Glutamatergic neuron (in vitro differentiated cells): ENCODE data around the gene KPTN. TPM values are rescaled to one million over a fixed set of nuclear protein-coding genes. Genes with fewer than 3 reads are reported as not detected.
A peak's percentile ranks its signal among the peaks of the same experiment; 100 is the strongest.

Experiments used
- DNase-seq: peaks from one replicate; pipeline ENCODE4 v3.0.0; 2022
- H3K27ac Mint-ChIP-seq: one replicate; pipeline ENCODE4 v1.8.0; 2020; ENCODE audit warnings: mild to moderate bottlenecking, mixed read lengths, inconsistent platforms; ENCODE audit not compliant: unreplicated experiment
- H3K27me3 Mint-ChIP-seq: one replicate; pipeline ENCODE4 v1.8.0; 2020; ENCODE audit warnings: mild to moderate bottlenecking, moderate library complexity, mixed read lengths, inconsistent platforms; ENCODE audit not compliant: unreplicated experiment
- H3K36me3 Mint-ChIP-seq: one replicate; pipeline ENCODE4 v1.8.0; 2020; ENCODE audit warnings: mild to moderate bottlenecking, mixed read lengths, inconsistent platforms; ENCODE audit not compliant: unreplicated experiment
- H3K4me1 Mint-ChIP-seq: one replicate; pipeline ENCODE4 v1.8.0; 2020; ENCODE audit warnings: mild to moderate bottlenecking, low read depth, mixed read lengths, inconsistent platforms; ENCODE audit not compliant: unreplicated experiment
- H3K4me3 Mint-ChIP-seq: one replicate; pipeline ENCODE4 v1.8.0; 2020; ENCODE audit warnings: mild to moderate bottlenecking, mixed read lengths, inconsistent platforms; ENCODE audit not compliant: unreplicated experiment
- H3K9me3 Mint-ChIP-seq: one replicate; pipeline ENCODE4 v1.8.0; 2020; ENCODE audit warnings: mild to moderate bottlenecking, moderate library complexity, mixed read lengths, inconsistent platforms; ENCODE audit not compliant: unreplicated experiment
- CTCF ChIP-seq: fragments of 200-600 bp; sonication (generic); IDR thresholded peaks from one replicate; pipeline ENCODE4 v1.5.0; 2021; ENCODE audit not compliant: partially characterized antibody, unreplicated experiment
- total RNA-seq: library from RNA; stranded (reverse); fragmentation: NEBNext Ultra II Directional; extraction: Animal tissue kit (Norgen Biotek cat#: 25700); gene quantifications from one replicate; pipeline ENCODE4 v1.2.1, GENCODE V29; 2021; ENCODE audit not compliant: unreplicated experiment

Gene KPTN
- total RNA-seq, 1 donor from 2014 or later, result 51.2 TPM

GRCh38 chr19:47435883-47436417 is 48.1 kb downstream of the KPTN start:
- no peak for TF ChIP-seq CTCF
- peaks cover 5% of the 10 kb centered on the region for H3K4me1 Mint-ChIP-seq

GRCh38 chr19:47435196-47435595 is 48.8 kb downstream of the KPTN start:
- TF ChIP-seq CTCF, result no peak
- Mint-ChIP-seq H3K4me3 (no peak overlapping the region), H3K36me3 (no peaks in the 10 kb centered on the region), H3K27ac (no peak overlapping the region), H3K27me3 (peaks cover 8% of the 10 kb centered on the region), H3K4me1 (peaks cover 7% of the 10 kb centered on the region), H3K9me3 (peaks cover 1% of the 10 kb centered on the region)
- no peak for DNase-seq

More at GRCh38 chr19:47435883-47436417, 48.1 kb downstream of the KPTN start:
- Mint-ChIP-seq H3K27me3 (peaks cover 8% of the 10 kb centered on the region), H3K9me3 (peaks cover 2% of the 10 kb centered on the region), H3K4me3 (no peak overlapping the region), H3K36me3 (no peaks in the 10 kb centered on the region), H3K27ac (peak overlapping the region; percentile 23)
- no peak for DNase-seq

DNA sequence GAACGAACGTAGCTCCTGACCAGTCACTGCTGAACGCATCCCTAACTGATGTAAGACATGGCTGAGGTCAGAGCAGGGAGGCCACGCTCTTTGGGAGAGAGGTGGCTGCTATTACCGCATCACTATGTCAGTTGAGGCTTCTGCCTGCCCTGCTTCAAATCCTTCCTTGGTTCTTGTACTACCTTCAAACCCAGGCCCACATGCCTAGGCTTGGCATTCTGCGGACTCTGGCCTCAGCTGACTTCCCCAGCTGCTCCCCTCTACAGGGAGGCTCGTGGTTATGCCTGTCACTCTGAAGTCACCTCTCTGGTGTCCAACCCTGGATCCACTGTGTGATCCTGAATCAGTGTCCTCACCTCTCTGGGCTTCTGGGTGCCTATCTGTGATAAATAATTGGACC is 49.9 kb downstream of the KPTN start:
- DNase-seq, result no peak
- no peak overlapping the region for H3K4me3 Mint-ChIP-seq
- H3K4me1 Mint-ChIP-seq, result peaks cover 7% of the 10 kb centered on the region
- no peak for TF ChIP-seq CTCF
- no peak overlapping the region for H3K27ac Mint-ChIP-seq
- peaks cover 10% of the 10 kb centered on the region for H3K27me3 Mint-ChIP-seq
- peaks cover 1% of the 10 kb centered on the region for H3K9me3 Mint-ChIP-seq
- no peaks in the 10 kb centered on the region for H3K36me3 Mint-ChIP-seq

GRCh38 chr19:47433121-47433520 is 50.9 kb downstream of the KPTN start:
- no peak overlapping the region for H3K27ac Mint-ChIP-seq
- TF ChIP-seq CTCF, result no peak
- no peaks in the 10 kb centered on the region for H3K36me3 Mint-ChIP-seq
- peaks cover 1% of the 10 kb centered on the region for H3K9me3 Mint-ChIP-seq
- peaks cover 7% of the 10 kb centered on the region for H3K4me1 Mint-ChIP-seq
- peaks cover 10% of the 10 kb centered on the region for H3K27me3 Mint-ChIP-seq
- no peak for DNase-seq
- H3K4me3 Mint-ChIP-seq, result no peak overlapping the region

DNA sequence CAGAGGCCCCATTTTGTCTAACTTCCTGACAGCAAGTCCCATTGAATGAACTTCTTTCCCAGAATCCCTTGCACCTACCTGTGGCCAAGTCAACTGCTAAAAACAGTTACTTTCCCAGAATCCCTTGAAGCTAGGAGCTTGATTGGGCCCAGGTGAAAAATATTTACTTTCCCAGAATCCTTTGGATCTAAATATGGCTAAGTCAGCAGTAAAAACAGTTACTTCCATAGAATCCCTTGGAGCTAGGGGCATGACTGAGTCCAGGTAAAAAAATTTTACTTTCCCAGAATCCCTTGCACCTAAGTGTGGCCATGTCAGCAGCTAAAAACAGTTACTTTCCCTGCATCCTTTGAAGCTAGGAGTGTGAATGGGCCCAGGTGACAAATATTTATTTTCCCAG is 51.5 kb downstream of the KPTN start:
- H3K27me3 Mint-ChIP-seq, result peaks cover 10% of the 10 kb centered on the region

More for the DNA sequence above, 51.5 kb downstream of the KPTN start:
- H3K4me1 Mint-ChIP-seq, result peaks cover 7% of the 10 kb centered on the region
- H3K9me3 Mint-ChIP-seq, result peaks cover 1% of the 10 kb centered on the region
- no peak for DNase-seq
- TF ChIP-seq CTCF, result no peak
- no peak overlapping the region for H3K27ac Mint-ChIP-seq
- peak overlapping the region; percentile 13 for H3K4me3 Mint-ChIP-seq
- H3K36me3 Mint-ChIP-seq, result no peaks in the 10 kb centered on the region
